Activated CD8-positive, alpha-beta memory T cell treated with anti-CD3 and anti-CD28 coated beads, Interleukin-2, amount 50 U/mL, for 24 hours (primary cell): ENCODE data around the gene FANK1.
"Not testable (repeated sequence)": the region's sequence is repeated elsewhere in the genome, so short reads cannot be mapped to it uniquely, and the experiment has no call there.

Experiments
- DNase-seq: peaks from one replicate; pipeline ENCODE4 v3.0.0-alpha.2; 2020; ENCODE audit errors: extremely low read depth

FANK1 gene

DNA sequence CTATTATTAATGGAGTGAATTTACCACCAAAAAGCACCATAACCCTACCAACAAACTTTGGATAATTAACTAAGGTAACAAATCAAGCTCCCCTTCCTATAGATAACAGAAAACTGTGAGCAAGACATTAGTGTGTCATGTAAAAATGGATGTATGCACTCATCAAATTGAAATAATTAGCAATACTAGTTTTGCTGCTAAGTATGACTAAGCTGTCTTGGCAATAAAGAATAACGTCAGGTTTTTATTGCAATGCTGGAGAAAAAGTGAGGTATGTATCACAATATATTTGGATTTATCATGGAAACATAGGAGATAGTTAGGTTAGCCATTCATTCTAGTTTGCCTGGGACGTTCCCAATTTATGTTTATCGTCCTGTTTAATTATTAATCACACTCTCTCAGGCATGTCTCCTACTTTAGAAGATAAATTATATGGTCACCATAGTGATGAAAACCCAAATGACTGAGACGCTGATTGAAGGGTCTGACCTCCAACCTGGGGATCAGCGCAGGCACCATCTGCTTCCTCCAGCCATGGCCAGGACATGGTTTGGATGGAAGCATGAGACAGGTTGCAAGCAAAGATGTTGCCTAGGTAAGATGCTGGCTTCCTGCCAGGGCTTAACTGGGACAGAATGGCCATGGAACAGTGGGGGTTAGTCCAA is 125.6 kb downstream of the FANK1 start:
- no peak for DNase-seq

DNA sequence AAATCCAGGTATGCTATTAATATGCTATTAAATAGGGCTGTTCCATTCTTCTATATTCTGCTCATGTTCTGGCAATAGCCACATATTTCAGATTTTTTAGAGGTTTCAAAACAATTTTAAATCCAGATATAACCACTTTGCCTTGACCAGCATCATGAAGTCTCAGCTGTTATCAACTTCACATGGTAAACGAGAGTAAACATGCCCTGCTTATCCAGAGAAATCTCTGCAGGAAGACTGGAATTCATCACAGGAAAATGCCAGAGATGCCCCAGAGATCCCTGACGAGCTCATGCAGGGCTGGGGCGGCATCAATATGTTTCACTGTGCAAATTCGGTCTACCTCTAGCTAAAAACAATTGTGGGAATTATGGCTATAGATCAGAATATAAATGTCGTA is 126.5 kb downstream of the FANK1 start:
- no peak for DNase-seq

- no peak for DNase-seq
These were observed 131.3 kb downstream of the FANK1 start for GRCh38 chr10:126027692-126028091.

DNA sequence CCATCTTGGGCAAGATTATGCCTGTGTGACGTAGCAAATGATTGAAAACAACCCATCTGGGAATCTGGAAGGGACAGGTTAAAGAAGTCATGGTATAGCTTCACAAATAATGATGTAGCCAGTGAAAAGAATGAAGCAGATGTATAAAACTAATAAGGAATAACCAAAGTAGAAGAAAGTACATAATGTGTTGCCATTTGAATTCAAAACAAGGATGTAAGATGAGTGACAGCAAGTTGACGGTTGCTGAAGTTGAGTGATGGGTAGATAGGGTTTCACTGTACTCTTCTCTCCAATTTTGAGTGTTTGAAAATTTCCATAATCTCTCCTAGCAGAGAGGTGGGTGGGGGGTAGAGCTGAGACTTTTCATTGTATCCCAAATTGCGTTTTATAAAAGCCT is 133.6 kb downstream of the FANK1 start:
- no peak for DNase-seq

DNA sequence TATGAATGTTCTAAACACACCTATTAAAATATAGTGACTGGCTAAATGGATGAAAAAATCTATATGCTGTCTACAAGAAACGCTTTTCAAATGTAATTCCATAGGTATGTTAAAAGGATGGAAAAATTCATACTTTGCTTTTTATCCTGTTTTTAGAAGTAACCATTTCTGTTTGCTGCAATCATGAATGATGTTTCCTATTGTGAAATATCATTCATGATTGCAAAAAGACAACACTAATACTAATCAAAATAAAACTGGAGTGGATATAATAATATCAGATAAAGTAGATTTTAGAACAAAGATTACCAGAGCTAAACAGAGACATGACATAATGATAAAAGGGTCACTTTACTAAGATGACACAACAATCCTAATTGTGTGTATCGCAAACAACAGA is 138.2 kb downstream of the FANK1 start:
- DNase-seq: no peak

GRCh38 chr10:126036515-126036914 is 140.2 kb downstream of the FANK1 start:
- DNase-seq: no peak

DNA sequence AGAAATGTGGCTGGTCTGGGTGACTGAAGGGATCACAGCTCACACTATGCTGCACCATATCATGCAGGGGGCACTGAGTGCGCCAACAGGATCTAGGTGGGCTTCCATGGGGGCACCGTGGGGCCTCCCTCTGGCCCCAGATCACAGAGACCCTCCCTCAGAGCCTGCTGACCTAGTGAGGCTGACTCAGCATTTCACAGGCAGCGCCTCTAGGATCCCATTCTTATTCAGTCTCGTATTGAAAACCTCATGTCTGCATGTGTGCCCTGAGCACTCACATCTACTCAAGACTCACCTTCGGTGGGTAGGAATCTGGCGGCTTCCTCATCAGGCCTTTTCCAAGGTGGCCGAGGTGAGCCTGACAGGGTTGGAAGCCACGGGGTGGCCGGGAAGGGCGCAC is 141.6 kb downstream of the FANK1 start:
- no peak for DNase-seq

DNA sequence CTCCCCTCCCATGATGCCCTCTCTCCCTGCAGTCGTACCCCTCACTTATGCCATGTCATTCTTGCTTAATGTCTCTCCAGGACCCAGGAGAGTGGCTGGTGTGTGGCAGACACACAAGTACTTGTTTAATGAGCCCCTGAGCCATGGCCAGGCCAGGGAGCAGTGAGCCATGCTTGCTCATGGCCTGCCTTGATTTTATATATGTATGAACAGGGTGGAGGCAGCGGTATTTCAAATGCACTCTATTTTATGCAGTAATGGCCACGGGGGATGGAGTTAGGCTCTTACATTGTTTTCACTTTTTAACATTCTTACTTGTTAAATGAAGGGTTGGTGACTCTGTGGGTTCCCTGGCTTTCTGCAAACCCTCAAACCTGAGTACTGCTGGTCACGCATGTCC is 144.8 kb downstream of the FANK1 start:
- DNase-seq: no peak

GRCh38 chr10:126041804-126042231 is 145.5 kb downstream of the FANK1 start:
- DNase-seq: peak; percentile 44

DNA sequence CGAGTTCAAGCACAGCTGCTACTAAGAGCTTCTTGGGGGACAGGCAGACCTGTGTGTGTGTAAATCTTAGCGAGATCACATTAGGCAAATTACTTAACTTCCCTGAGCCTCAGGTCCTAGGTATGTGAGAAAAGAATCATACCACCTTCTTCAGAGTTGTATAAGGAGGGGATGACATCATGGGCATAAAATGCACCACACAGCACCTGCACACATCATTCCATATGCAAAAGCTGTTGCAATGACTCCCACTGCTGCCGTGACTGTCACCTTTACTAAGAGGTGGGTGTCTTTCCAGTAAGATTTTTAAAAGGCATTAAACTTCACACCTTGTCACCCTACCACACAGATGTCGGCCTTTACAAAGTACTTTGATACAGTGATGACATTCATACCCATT is 146.0 kb downstream of the FANK1 start:
- DNase-seq: no peak

DNA sequence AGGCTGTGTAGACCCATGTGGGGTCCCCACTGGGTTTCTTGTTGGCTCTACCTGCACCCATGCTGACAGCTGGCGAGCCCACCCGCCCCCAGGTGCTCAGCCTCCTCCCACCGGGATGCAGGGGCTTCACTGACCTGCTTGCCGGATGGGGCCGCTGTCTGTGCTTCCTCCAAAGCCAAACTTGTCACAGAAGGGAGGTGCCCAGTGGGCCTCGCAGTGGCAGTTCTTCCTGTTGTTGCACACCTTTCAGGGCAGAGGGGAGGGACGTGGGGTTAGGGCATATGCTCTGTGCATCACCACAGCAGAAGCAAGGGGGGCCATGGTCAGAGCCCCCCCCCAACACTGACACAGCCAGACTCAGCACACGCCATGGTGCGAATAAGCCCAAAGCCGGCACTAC is 146.5 kb downstream of the FANK1 start:
- no peak for DNase-seq

GRCh38 chr10:126043389-126043788 is 147.0 kb downstream of the FANK1 start:
- DNase-seq: no peak

GRCh38 chr10:126045861-126046260 is 149.5 kb downstream of the FANK1 start:
- no peak for DNase-seq

GRCh38 chr10:126046831-126047230 is 150.5 kb downstream of the FANK1 start:
- no peak for DNase-seq

GRCh38 chr10:126047749-126048148 is 151.4 kb downstream of the FANK1 start:
- DNase-seq: not testable (repeated sequence)

GRCh38 chr10:126049759-126050700 is 153.7 kb downstream of the FANK1 start:
- no peak for DNase-seq

DNA sequence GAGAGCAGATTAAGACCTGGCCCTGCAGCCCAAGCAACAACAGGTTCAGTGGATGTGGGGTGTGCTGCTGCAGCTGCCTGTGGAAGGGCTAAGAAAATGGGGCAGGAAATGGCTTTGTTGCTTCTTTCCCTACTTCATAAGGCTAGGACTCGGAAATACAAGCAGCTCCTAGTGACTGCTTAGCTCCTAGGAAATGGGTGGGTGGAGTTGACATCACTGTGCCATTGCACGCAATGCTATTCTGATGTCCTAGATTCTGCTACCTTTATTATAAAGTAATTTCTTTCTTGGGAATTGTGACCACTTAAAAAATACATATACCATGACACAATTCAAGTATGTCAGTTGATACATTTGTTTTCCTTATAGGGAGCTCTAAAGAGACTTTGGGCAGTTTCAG is 155.8 kb downstream of the FANK1 start:
- DNase-seq: no peak

DNA sequence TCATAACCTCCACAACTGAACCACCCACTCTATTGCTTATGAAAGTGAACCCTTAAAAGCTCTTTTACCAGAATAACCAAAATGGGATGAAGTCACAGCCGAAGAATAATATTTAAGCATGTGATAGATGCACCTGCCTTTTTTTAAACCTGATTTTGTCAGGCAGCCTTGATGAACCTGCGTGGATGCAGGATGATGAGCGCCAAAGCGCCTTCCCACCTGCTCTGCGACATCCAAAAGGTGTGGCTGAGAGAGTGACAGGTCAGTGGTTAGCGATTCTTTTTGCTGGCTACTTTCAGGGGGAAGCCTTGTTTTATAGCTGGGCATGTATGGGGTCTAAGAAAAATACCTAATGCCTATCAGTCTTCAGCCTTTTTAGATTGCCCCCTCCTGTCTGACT is 157.8 kb downstream of the FANK1 start:
- DNase-seq: no peak

GRCh38 chr10:126057494-126057893 is 161.1 kb downstream of the FANK1 start:
- DNase-seq: no peak

DNA sequence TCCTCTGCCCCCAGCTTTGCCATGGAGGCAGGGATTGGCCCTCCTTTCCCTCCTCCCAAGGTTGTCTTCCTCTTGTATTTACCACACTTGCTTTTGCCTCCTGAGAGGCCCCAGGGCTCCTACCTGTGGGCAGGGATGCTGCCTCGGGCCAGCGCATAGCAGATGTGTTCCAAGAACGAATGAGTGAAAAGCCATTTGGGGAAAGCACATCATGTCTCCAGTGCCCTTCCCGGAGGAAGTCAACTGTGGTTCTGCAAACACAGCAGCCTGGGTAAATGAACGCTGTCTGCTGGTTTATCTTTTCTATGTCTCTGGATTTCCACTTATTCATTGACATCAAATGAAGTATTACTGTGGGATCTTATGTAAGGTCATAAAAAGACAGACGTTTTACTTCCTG is 161.7 kb downstream of the FANK1 start:
- no peak for DNase-seq

GRCh38 chr10:126058507-126058906 is 162.1 kb downstream of the FANK1 start:
- DNase-seq: no peak
